ENCODE results near the gene ITGB2.
A peak's percentile ranks its signal among the peaks of the same experiment; 100 is the strongest.

The ITGB2 gene

DNA sequence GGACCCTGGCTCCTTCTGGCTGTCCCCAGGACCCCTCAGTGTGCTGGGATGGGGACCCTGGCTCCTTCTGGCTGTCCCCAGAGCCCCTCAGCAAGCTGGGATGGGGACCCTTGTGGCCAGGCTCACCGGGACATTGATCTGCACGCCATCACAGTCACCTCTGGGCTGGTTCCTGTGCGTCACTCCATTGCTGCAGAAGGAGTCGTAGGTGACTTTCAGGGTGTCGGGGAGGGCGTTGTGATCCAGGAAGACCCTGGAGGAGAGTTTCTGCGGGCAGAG, 27.5 kb downstream of the ITGB2 start:
- in situ Hi-C loops (cut with MboI; ENCODE audit: low sequenced_read_pairs, unreplicated experiment), result no loop called here
- TF ChIP-seq, protein P1, sequence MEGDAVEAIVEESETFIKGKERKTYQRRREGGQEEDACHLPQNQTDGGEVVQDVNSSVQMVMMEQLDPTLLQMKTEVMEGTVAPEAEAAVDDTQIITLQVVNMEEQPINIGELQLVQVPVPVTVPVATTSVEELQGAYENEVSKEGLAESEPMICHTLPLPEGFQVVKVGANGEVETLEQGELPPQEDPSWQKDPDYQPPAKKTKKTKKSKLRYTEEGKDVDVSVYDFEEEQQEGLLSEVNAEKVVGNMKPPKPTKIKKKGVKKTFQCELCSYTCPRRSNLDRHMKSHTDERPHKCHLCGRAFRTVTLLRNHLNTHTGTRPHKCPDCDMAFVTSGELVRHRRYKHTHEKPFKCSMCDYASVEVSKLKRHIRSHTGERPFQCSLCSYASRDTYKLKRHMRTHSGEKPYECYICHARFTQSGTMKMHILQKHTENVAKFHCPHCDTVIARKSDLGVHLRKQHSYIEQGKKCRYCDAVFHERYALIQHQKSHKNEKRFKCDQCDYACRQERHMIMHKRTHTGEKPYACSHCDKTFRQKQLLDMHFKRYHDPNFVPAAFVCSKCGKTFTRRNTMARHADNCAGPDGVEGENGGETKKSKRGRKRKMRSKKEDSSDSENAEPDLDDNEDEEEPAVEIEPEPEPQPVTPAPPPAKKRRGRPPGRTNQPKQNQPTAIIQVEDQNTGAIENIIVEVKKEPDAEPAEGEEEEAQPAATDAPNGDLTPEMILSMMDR (IDR thresholded peaks at IDR 0.05; ENCODE audit: borderline replicate concordance, control extremely low read depth, extremely low read depth, insufficient read depth, missing control alignments), result no peak

DNA sequence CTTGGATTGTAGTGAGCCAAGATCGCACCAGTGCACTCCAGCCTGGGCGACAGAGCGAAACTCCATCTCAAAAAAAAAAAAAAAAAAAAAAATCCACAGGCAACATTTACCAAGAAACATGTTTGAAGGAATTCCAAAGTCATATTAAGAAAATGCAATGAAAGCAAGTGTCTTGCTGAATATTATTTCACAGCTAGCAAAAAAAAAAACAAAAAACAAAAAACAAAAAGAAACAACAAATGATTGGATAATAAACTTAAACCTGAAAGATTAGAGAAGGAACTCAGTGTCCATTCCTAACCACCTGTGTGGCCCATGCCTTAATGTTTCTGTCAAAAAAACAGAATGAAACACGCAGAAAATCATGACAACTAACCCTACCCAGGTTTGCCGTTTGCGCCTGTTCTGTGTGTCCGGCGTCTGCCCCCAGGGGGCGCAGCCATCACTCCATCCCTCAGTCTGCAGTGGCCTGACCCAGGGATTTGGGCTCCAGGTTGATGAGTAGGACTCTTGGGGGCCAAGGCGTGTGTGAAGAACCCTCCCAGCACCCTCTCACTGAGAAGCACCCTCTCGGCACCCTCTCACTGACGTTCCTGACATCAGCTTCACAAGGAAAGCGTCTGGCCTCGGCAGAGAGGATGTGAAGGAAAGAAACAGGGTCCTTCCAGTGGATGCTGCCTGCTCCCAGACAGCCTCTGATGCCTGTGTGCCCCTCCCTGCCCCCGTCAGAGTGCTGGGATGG, 28.0 kb downstream of the ITGB2 start:
- in situ Hi-C loops (cut with MboI; ENCODE audit: low sequenced_read_pairs, unreplicated experiment), result no loop called here
- peak; percentile 86 for DNase-seq (ENCODE audit: low spot score)
- TF ChIP-seq, protein P1 (IDR thresholded peaks at IDR 0.05; ENCODE audit: borderline replicate concordance, control extremely low read depth, extremely low read depth, insufficient read depth, missing control alignments), result peak; percentile 87

More for the DNA sequence above, 27.5 kb downstream of the ITGB2 start:
- no peak for DNase-seq (ENCODE audit: low spot score)

DNA sequence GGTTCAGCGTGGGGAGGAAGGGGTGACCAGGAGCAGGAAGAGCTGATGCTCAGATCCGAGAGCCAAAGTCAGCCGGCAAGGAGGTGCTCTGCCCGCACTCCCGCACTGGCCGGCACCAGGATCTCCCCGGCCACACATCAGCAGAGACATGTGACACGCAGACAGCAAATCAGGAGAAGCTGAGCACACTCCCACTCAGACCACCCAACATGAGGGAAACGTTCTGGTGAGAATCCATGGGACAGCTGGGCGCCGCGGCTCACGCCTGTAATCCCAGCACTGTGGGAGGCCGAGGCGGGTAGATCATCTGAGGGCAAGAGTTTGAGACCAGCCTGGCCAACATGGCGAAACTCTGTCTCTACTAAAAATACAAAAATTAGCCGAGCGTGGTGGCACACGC, 28.6 kb downstream of the ITGB2 start:
- TF ChIP-seq, protein P1 (IDR thresholded peaks at IDR 0.05; ENCODE audit: borderline replicate concordance, control extremely low read depth, extremely low read depth, insufficient read depth, missing control alignments), result no peak
- in situ Hi-C loops (cut with MboI; ENCODE audit: low sequenced_read_pairs, unreplicated experiment), result no loop called here
- DNase-seq (ENCODE audit: low spot score), result no peak

DNA sequence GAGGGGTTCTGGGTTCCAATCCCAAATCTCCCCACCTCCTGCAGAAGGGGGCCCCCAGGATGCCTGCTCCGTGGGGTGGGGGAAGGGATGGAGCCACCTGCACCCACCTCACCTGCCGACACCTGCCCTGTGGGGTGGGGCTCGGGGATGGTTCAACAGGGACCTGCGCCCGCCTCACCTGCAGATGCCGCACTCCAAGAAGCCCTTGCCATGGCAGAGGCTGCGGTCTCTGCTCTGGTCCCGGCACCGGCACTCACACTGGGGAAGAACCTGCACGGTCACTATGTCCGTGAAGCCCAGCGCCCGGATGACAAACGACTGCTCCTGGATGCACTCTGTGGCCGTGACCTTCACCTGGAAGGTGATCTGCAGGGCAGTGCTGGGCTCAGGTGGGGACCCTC, 29.1 kb downstream of the ITGB2 start:
- DNase-seq (ENCODE audit: low spot score), result no peak
- in situ Hi-C loops (cut with MboI; ENCODE audit: low sequenced_read_pairs, unreplicated experiment), result no loop called here
- TF ChIP-seq, protein P1 (IDR thresholded peaks at IDR 0.05; ENCODE audit: borderline replicate concordance, control extremely low read depth, extremely low read depth, insufficient read depth, missing control alignments), result no peak

- TF ChIP-seq, protein P1 (IDR thresholded peaks at IDR 0.05; ENCODE audit: borderline replicate concordance, control extremely low read depth, extremely low read depth, insufficient read depth, missing control alignments), result no peak
- no peak for DNase-seq (ENCODE audit: low spot score)
- in situ Hi-C loops (cut with MboI; ENCODE audit: low sequenced_read_pairs, unreplicated experiment), result no loop called here
Measured at GRCh38 chr21:44890961-44891541, 29.6 kb downstream of the ITGB2 start.

- in situ Hi-C loops (cut with MboI; ENCODE audit: low sequenced_read_pairs, unreplicated experiment), result no loop called here
- no peak for DNase-seq (ENCODE audit: low spot score)
- TF ChIP-seq, protein P1 (IDR thresholded peaks at IDR 0.05; ENCODE audit: borderline replicate concordance, control extremely low read depth, extremely low read depth, insufficient read depth, missing control alignments), result no peak
Measured at GRCh38 chr21:44890338-44890931, 30.3 kb downstream of the ITGB2 start.
